SK-N-SH (cell line): ENCODE measurements around the gene IFNGR1. TPM values are rescaled to one million over a fixed set of nuclear protein-coding genes. Genes with fewer than 3 reads are reported as not detected.

Source experiments
- CTCF ChIA-PET: fragments of 300-600, 350-600 bp; formaldehyde crosslinking; extraction: SDS; loops from one replicate; lab custom pipeline; 2021; lab: Yijun Ruan, JAX
- POLR2A ChIA-PET: fragments of 350-600 bp; sonication (Branson Sonifier 250); formaldehyde crosslinking; extraction: SDS; loops from one replicate; lab custom pipeline; 2020; ENCODE audit warnings: antibody characterized with exemption, inconsistent platforms; lab: Yijun Ruan, JAX
- DNase-seq: peaks from one replicate; pipeline ENCODE4 v3.0.0; 2012
- H2AFZ ChIP-seq: fragments of 200-600 bp; sonication (generic); 2 replicates; pipeline ENCODE4 v1.8.1; 2016; ENCODE audit warnings: antibody characterized with exemption, mild to moderate bottlenecking, low read depth
- H3F3A ChIP-seq: fragments of 200-600 bp; sonication (generic); replicated peaks from 2 replicates; pipeline ENCODE3; 2016; ENCODE audit warnings: antibody characterized with exemption, mild to moderate bottlenecking; ENCODE audit not compliant: insufficient read depth
- H3K27ac ChIP-seq, 2 experiments: fragments of 200-500 bp in 1 of 2; fragments of 200-600 bp in 1 of 2; sonication (Bioruptor generic) in 1 of 2; sonication (generic), shearing (Covaris generic) in 1 of 2; 2 replicates each; pipeline versions ENCODE4 v1.5.1 to v1.6.1; 2014 to 2016; ENCODE audit warnings: low read depth in 2 of 2, inconsistent platforms in 1 of 2, low read length in 1 of 2, mild to moderate bottlenecking in 1 of 2, mixed read lengths in 1 of 2
- H3K27me3 ChIP-seq: fragments of 200-600 bp; sonication (generic), shearing (Covaris generic); 2 replicates; pipeline ENCODE4 v1.6.1; 2016; ENCODE audit warnings: mixed run types; ENCODE audit not compliant: insufficient read depth
- H3K36me3 ChIP-seq, 2 experiments: fragments of 200-500 bp in 1 of 2; fragments of 200-600 bp in 1 of 2; sonication (Bioruptor generic) in 1 of 2; sonication (generic) in 1 of 2; replicated peaks in 1 of 2; 2 replicates each; pipeline versions ENCODE3 to v1.5.1; 2014 to 2016; ENCODE audit warnings: low read length in 1 of 2, mild to moderate bottlenecking in 1 of 2; ENCODE audit not compliant: insufficient read depth in 2 of 2, control insufficient read depth in 1 of 2
- H3K4me1 ChIP-seq, 2 experiments: fragments of 200-500 bp in 1 of 2; fragments of 200-600 bp in 1 of 2; sonication (Bioruptor generic) in 1 of 2; sonication (generic), shearing (Covaris generic) in 1 of 2; 2 replicates each; pipeline versions ENCODE4 v1.5.1 to v1.6.1; 2014 to 2016; ENCODE audit warnings: low read depth in 1 of 2, low read length in 1 of 2, mixed run types in 1 of 2; ENCODE audit not compliant: insufficient read depth in 2 of 2, control insufficient read depth in 1 of 2
- H3K4me2 ChIP-seq: fragments of 200-600 bp; sonication (generic), shearing (Covaris generic); 2 replicates; pipeline ENCODE4 v1.6.1; 2017; ENCODE audit warnings: mixed run types
- H3K4me3 ChIP-seq, 2 experiments: fragments of 200-500 bp in 1 of 2; fragments of 200-600 bp in 1 of 2; sonication (Bioruptor generic) in 1 of 2; sonication (generic), shearing (Covaris generic) in 1 of 2; 2 replicates each; pipeline versions ENCODE4 v1.5.1 to v1.8.1; 2014 to 2016; ENCODE audit warnings: low read depth in 2 of 2, inconsistent platforms in 1 of 2, low read length in 1 of 2, mild to moderate bottlenecking in 1 of 2, mixed read lengths in 1 of 2, moderate library complexity in 1 of 2
- H3K79me2 ChIP-seq: fragments of 200-600 bp; sonication (generic); 2 replicates; pipeline ENCODE4 v1.8.1; 2017; ENCODE audit warnings: mild to moderate bottlenecking; ENCODE audit not compliant: insufficient read depth
- H3K9ac ChIP-seq: fragments of 200-600 bp; sonication (generic); 2 replicates; pipeline ENCODE4 v1.6.1; 2017; ENCODE audit warnings: mixed run types
- H3K9me2 ChIP-seq: fragments of 200-600 bp; sonication (generic); 2 replicates; pipeline ENCODE4 v1.6.1; 2017; ENCODE audit warnings: mixed run types
- H3K9me3 ChIP-seq: fragments of 200-600 bp; sonication (generic); 2 replicates; pipeline ENCODE4 v1.6.1; 2017; ENCODE audit warnings: mixed run types, mild to moderate bottlenecking, moderate library complexity
- H4K20me1 ChIP-seq: fragments of 200-600 bp; sonication (generic); 2 replicates; pipeline ENCODE4 v1.6.1; 2017; ENCODE audit warnings: mild to moderate bottlenecking, mixed run types; ENCODE audit not compliant: insufficient read depth
- EP300 ChIP-seq, 2 experiments: IDR thresholded peaks; 2 replicates each; pipeline versions ENCODE4 v1.4.0 to v1.6.1; 2012; ENCODE audit warnings: borderline replicate concordance in 1 of 2, low read depth in 1 of 2, low read length in 1 of 2
- FOXJ3 ChIP-seq: sonication (generic); formaldehyde crosslinking; IDR thresholded peaks from 2 replicates; pipeline ENCODE4 v1.5.1; 2020; ENCODE audit warnings: mild to moderate bottlenecking, missing genetic modification reagents
- FOXM1 ChIP-seq: IDR thresholded peaks from 2 replicates; pipeline ENCODE4 v1.4.0; 2012; ENCODE audit warnings: low read depth, mild to moderate bottlenecking
- GABPA ChIP-seq: IDR thresholded peaks from 2 replicates; pipeline ENCODE4 v1.4.0; 2012; ENCODE audit warnings: low read depth, mild to moderate bottlenecking
- GATA2 ChIP-seq: sonication (generic); formaldehyde crosslinking; IDR thresholded peaks from 2 replicates; pipeline ENCODE4 v1.5.0; 2020; ENCODE audit warnings: mild to moderate bottlenecking, missing genetic modification reagents
- JUND ChIP-seq: IDR thresholded peaks from 2 replicates; pipeline ENCODE4 v1.4.0; 2012
- MEF2A ChIP-seq: IDR thresholded peaks from 2 replicates; pipeline ENCODE4 v1.4.0; 2012; ENCODE audit warnings: low read depth, borderline replicate concordance
- MXI1 ChIP-seq: IDR thresholded peaks from 2 replicates; pipeline ENCODE4 v1.6.1; 2012; ENCODE audit warnings: mild to moderate bottlenecking, low read depth, low read length, improper control_type of control experiment
- NFIC ChIP-seq: IDR thresholded peaks from 2 replicates; pipeline ENCODE4 v1.4.0; 2012; ENCODE audit warnings: borderline replicate concordance
- POLR2AphosphoS5 ChIP-seq: IDR thresholded peaks from 2 replicates; pipeline ENCODE4 v1.6.1; 2012; ENCODE audit warnings: low read depth, low read length
- RAD21 ChIP-seq: IDR thresholded peaks from 2 replicates; pipeline ENCODE4 v1.6.1; 2012; ENCODE audit warnings: mild to moderate bottlenecking, low read length
- RCOR1 ChIP-seq: fragments of 150-350 bp; IDR thresholded peaks from 2 replicates; pipeline ENCODE4 v1.6.1; 2017; ENCODE audit warnings: antibody characterized with exemption, low read length
- RFX5 ChIP-seq: IDR thresholded peaks from 2 replicates; pipeline ENCODE4 v1.6.1; 2012; ENCODE audit warnings: mild to moderate bottlenecking, improper control_type of control experiment, low read length
- SIN3A ChIP-seq: IDR thresholded peaks from 2 replicates; pipeline ENCODE4 v1.6.1; 2012; ENCODE audit warnings: low read depth, mild to moderate bottlenecking, low read length, moderate library complexity, borderline replicate concordance
- SMC3 ChIP-seq: IDR thresholded peaks from 2 replicates; pipeline ENCODE4 v1.6.1; 2012; ENCODE audit warnings: low read depth, low read length, improper control_type of control experiment
- TAF1 ChIP-seq: IDR thresholded peaks from 2 replicates; pipeline ENCODE4 v1.6.1; 2012; ENCODE audit warnings: low read depth, mild to moderate bottlenecking, low read length, moderate library complexity, borderline replicate concordance
- YY1 ChIP-seq: IDR thresholded peaks from 2 replicates; pipeline ENCODE4 v1.4.0; 2012; ENCODE audit warnings: low read depth, mild to moderate bottlenecking
- WGBS: methylation state at CpG from one replicate; pipeline ENCODE4 v1.1.6; 2017; ENCODE audit warnings: low lambda C conversion rate; 5-methylcytosine and 5-hydroxymethylcytosine counted together
- polyA plus RNA-seq, 3 experiments: library from polyadenylated mRNA; depleted of rRNA; stranded (reverse); fragments of >200 nt; gene quantifications; 2 replicates each; pipeline ENCODE4 v1.2.3, GENCODE V29; 2012
- TF ChIP-seq, protein P1 (sequence below): IDR thresholded peaks from 2 replicates; pipeline ENCODE4 v1.4.0; 2012; ENCODE audit warnings: low read depth, borderline replicate concordance
- TF ChIP-seq, protein P2 (sequence below): fragments of 200-600 bp; sonication (generic); IDR thresholded peaks from 2 replicates; pipeline ENCODE4 v1.6.1; 2017; ENCODE audit warnings: antibody characterized with exemption, mild to moderate bottlenecking, moderate library complexity
- TF ChIP-seq, protein P3 (sequence below): fragments of 150-350 bp; IDR thresholded peaks from 2 replicates; pipeline ENCODE4 v1.6.1; 2017; ENCODE audit warnings: antibody characterized with exemption, low read length, low read depth, borderline replicate concordance

IFNGR1 gene
- polyA plus RNA-seq, 1 of the 3 experiments (the other 2 are of a cell fraction) = 11.5 TPM

DNA sequence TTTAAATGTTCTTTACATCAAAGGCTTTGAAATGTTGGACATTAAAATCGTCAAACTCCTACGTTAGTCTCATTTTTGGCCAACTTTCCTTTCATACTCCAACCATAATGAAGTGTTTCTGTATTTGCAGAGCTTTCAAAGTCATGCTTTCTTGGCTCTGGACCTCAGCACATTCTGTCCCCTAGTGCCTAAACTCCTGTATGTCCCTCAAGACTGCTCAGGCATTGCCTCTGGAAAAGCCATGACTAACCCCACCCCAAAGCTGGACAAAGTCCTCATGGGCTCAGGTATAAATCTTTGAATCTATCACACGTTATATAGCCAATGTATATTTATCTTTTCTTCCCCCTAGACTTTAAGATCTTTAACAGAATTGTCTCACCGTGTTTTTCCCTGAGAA is 18.9 kb downstream of the IFNGR1 start:
- ChIA-PET CTCF (interaction anchor here (3.3 kb wide), 1 partner anchor 106 kb away, joined by 11 read pairs; no protein-coding TSS in a partner anchor), POLR2A (no interaction called here)
- H3F3A ChIP-seq = peaks cover 3% of the 10 kb centered on the region
- H3K9me2 ChIP-seq = no peaks in the 10 kb centered on the region
- H3K27me3 ChIP-seq = no peaks in the 10 kb centered on the region
- no peak overlapping the region for H3K4me3 ChIP-seq
- 84% methylated on average over 4 of the region's 4 CpGs for WGBS
- no peak for TF ChIP-seq RCOR1
- H3K27ac ChIP-seq = no peak overlapping the region; a peak in 1 of 4 replicates
- H3K4me2 ChIP-seq = no peak overlapping the region
- H3K9ac ChIP-seq = no peak overlapping the region
- H3K4me1 ChIP-seq = no peaks in the 10 kb centered on the region
- H2AFZ ChIP-seq = no peak overlapping the region
- no peak for DNase-seq
- H3K36me3 ChIP-seq = peaks cover 40 to 72% of the 10 kb centered on the region in 2 experiments
- no peaks in the 10 kb centered on the region for H3K79me2 ChIP-seq
- H4K20me1 ChIP-seq = no peaks in the 10 kb centered on the region
- no peaks in the 10 kb centered on the region for H3K9me3 ChIP-seq

DNA sequence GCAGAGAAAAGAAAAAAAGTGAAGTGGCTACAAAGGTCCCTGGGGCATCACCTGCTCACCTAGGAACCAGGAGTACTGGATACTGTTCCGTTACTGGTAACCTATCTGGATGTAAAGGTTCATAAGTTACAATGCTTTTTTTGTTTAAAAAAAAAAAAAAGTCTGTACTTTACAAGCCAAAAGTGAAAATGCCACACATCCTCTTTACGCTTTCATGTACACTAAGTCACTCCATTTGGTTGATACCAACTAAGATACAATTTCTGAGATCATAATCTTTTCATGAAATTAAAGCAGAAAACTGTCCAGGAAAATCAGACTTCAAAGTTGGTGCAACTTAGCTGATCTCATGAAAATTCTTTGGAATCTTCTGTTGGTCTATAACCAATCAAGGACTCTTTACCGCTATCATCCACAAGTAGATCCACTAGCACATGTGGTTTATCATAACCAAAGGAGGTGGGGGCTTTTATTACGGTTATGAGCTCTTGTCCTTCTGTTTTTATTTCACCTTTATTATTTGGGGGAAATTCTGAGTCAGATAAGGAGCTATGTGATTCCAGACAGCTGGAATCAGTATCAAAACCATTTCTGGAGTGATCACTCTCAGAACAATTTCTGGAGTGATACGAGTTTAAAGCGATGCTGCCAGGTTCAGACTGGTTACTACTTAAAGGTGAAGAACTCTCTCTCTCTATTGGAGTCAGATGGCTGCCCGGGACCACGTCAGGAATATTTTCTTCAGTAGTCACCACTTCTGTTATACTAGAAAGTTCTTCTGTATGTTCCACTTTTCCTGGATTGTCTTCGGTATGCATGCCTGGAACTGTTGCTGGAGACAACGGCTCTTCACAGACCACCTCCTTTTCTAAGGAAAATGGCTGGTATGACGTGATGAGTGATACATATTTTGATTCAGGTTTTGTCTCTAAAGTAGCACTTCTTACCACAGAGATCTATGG is 21.2 kb downstream of the IFNGR1 start:
- peaks cover 28 to 49% of the 10 kb centered on the region in 2 experiments for H3K36me3 ChIP-seq
- H3K79me2 ChIP-seq = no peaks in the 10 kb centered on the region
- H3K4me3 ChIP-seq = no peak overlapping the region
- no peaks in the 10 kb centered on the region for H3K27me3 ChIP-seq
- 93% methylated on average over 11 of the region's 11 CpGs for WGBS
- ChIA-PET CTCF (interaction anchor here (0.9 to 3.3 kb wide), 2 partner anchors 104 to 116 kb away, joined by 3 to 11 read pairs; no protein-coding TSS in a partner anchor), POLR2A (no interaction called here)
- no peak for DNase-seq
- peaks cover 3% of the 10 kb centered on the region for H3F3A ChIP-seq
- no peak overlapping the region for H3K27ac ChIP-seq
- H2AFZ ChIP-seq = no peak overlapping the region
- TF ChIP-seq SIN3A (no peak), MXI1 (no peak), RCOR1 (no peak), JUND (no peak), FOXM1 (no peak), GABPA (no peak), RFX5 (no peak), RAD21 (no peak), GATA2 (CRISPR knock-in tag) (no peak), NFIC (no peak), POLR2AphosphoS5 (no peak), TAF1 (no peak), EP300 (IDR thresholded peaks at IDR 0.05; ENCODE audit: borderline replicate concordance in 1 of 2, low read depth in 1 of 2, low read length in 1 of 2) (no peak), YY1 (no peak), MEF2A (no peak), SMC3 (no peak), FOXJ3 (no peak)
- TF ChIP-seq, protein P1, sequence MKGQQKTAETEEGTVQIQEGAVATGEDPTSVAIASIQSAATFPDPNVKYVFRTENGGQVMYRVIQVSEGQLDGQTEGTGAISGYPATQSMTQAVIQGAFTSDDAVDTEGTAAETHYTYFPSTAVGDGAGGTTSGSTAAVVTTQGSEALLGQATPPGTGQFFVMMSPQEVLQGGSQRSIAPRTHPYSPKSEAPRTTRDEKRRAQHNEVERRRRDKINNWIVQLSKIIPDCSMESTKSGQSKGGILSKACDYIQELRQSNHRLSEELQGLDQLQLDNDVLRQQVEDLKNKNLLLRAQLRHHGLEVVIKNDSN = no peak
- TF ChIP-seq, protein P2, sequence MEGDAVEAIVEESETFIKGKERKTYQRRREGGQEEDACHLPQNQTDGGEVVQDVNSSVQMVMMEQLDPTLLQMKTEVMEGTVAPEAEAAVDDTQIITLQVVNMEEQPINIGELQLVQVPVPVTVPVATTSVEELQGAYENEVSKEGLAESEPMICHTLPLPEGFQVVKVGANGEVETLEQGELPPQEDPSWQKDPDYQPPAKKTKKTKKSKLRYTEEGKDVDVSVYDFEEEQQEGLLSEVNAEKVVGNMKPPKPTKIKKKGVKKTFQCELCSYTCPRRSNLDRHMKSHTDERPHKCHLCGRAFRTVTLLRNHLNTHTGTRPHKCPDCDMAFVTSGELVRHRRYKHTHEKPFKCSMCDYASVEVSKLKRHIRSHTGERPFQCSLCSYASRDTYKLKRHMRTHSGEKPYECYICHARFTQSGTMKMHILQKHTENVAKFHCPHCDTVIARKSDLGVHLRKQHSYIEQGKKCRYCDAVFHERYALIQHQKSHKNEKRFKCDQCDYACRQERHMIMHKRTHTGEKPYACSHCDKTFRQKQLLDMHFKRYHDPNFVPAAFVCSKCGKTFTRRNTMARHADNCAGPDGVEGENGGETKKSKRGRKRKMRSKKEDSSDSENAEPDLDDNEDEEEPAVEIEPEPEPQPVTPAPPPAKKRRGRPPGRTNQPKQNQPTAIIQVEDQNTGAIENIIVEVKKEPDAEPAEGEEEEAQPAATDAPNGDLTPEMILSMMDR = no peak
- TF ChIP-seq, protein P3, sequence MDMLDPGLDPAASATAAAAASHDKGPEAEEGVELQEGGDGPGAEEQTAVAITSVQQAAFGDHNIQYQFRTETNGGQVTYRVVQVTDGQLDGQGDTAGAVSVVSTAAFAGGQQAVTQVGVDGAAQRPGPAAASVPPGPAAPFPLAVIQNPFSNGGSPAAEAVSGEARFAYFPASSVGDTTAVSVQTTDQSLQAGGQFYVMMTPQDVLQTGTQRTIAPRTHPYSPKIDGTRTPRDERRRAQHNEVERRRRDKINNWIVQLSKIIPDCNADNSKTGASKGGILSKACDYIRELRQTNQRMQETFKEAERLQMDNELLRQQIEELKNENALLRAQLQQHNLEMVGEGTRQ = no peak
- H4K20me1 ChIP-seq = no peaks in the 10 kb centered on the region
- H3K4me1 ChIP-seq = no peaks in the 10 kb centered on the region
- H3K9ac ChIP-seq = no peak overlapping the region
- no peak overlapping the region for H3K4me2 ChIP-seq
- no peaks in the 10 kb centered on the region for H3K9me3 ChIP-seq
- H3K9me2 ChIP-seq = no peaks in the 10 kb centered on the region
